Activated CD4-positive, alpha-beta T cell treated with anti-CD3 and anti-CD28 coated beads, Interleukin-2, amount 50 U/mL, for 16 hours (primary cell): ENCODE results near the gene NGDN.
"Not testable (repeated sequence)": the region's sequence is repeated elsewhere in the genome, so short reads cannot be mapped to it uniquely, and the experiment has no call there.

ENCODE experiments used
- DNase-seq: peaks from one replicate; pipeline ENCODE4 v3.0.0-alpha.2; 2020

NGDN gene

GRCh38 chr14:23469127-23469905 is at the start of gene NGDN:
Gene NGDN (plus strand): TSS chr14:23469703. CDS start chr14:23469716, 13 bp downstream.
- peak; percentile 98 for DNase-seq

- DNase-seq: peak; percentile 66
These were observed 47.9 kb upstream of the NGDN start for GRCh38 chr14:23421594-23421993.

GRCh38 chr14:23423657-23424056 is 45.8 kb upstream of the NGDN start:
- no peak for DNase-seq

GRCh38 chr14:23425169-23425568 is 44.3 kb upstream of the NGDN start:
- no peak for DNase-seq

GRCh38 chr14:23425798-23426197 is 43.7 kb upstream of the NGDN start:
- DNase-seq: not testable (repeated sequence)

- DNase-seq: no peak
These were observed 40.6 kb upstream of the NGDN start for GRCh38 chr14:23428686-23429495.

GRCh38 chr14:23430016-23430722 is 39.3 kb upstream of the NGDN start:
- no peak for DNase-seq

- DNase-seq: no peak
These were observed 38.8 kb upstream of the NGDN start for GRCh38 chr14:23430723-23431085.

- no peak for DNase-seq
These were observed 38.0 kb upstream of the NGDN start for GRCh38 chr14:23431486-23431885.

GRCh38 chr14:23432102-23432925 is 37.2 kb upstream of the NGDN start:
- no peak for DNase-seq

GRCh38 chr14:23432946-23433345 is 36.6 kb upstream of the NGDN start:
- no peak for DNase-seq

- no peak for DNase-seq
These were observed 36.0 kb upstream of the NGDN start for GRCh38 chr14:23433457-23433856.

GRCh38 chr14:23434488-23435222 is 34.8 kb upstream of the NGDN start:
- no peak for DNase-seq

- DNase-seq: no peak
These were observed 33.8 kb upstream of the NGDN start, which contains the start of gene MYH7 for GRCh38 chr14:23435543-23436326. Gene MYH7 (minus strand): TSS chr14:23435660. CDS start chr14:23433732, 1,928 bp downstream.

- DNase-seq: no peak
These were observed 33.0 kb upstream of the NGDN start for GRCh38 chr14:23436327-23437132.

- DNase-seq: no peak
These were observed 32.1 kb upstream of the NGDN start for GRCh38 chr14:23437133-23438100.

GRCh38 chr14:23438101-23438971 is 31.2 kb upstream of the NGDN start:
- DNase-seq: no peak
